ENCODE results near the gene SNAPIN. TPM values are rescaled to one million over a fixed set of nuclear protein-coding genes. Genes with fewer than 3 reads are reported as not detected.

SNAPIN gene
- total RNA-seq, 1 experiment from 2014 or later, result 39.1 TPM

- H3K27ac ChIP-seq (ENCODE audit: low read depth, low read length), result no peak overlapping the region
- H3K79me2 ChIP-seq (ENCODE audit: insufficient read depth, low read length), result peaks cover 8% of the 10 kb centered on the region; the same call in 1 of the 2 replicates
- no peaks in the 10 kb centered on the region for H3K9me3 ChIP-seq (ENCODE audit: control insufficient read depth in 1 of 2, insufficient read depth in 1 of 2, low read depth in 1 of 2, low read length in 2 of 2)
- DNase-seq (ENCODE audit: low read depth, low spot score) (no peak), ATAC-seq (peak; percentile 11)
- BruUV-seq (replicated peaks), result no TSS peak
- peaks cover 17 to 21% of the 10 kb centered on the region in 2 experiments for H3K36me3 ChIP-seq (ENCODE audit: control insufficient read depth in 1 of 2, insufficient read depth in 2 of 2, low read length in 2 of 2)
- POLR2A ChIA-PET, result interaction anchor here (1.1 to 2.8 kb wide), 2 partner anchors 15 to 22 kb away, joined by 4 to 12 read pairs; partner anchors contain the start of genes CHTOP and S100A13
- no peaks in the 10 kb centered on the region for H3K9me2 ChIP-seq (ENCODE audit: insufficient read depth)
- CTCF ChIA-PET, result no interaction called here
- H2AFZ ChIP-seq (ENCODE audit: low read depth, low read length, poor library complexity, severe bottlenecking), result no peak overlapping the region
- H3K4me3 ChIP-seq (replicated peaks in 1 of 2; ENCODE audit: low read depth in 1 of 2, low read length in 2 of 2), result no peak overlapping the region
- RAD21 ChIA-PET (ENCODE audit: low non-redundant PET in 1 of 2, low total read pairs in 2 of 2, uncharacterized antibody in 2 of 2, unreplicated experiment in 2 of 2), result no interaction called here
- no peaks in the 10 kb centered on the region for H4K20me1 ChIP-seq (ENCODE audit: insufficient read depth)
- no peak for TF ChIP-seq REST (IDR thresholded peaks at IDR 0.05; ENCODE audit: low read depth)
- TF ChIP-seq ZNF274 (IDR thresholded peaks at IDR 0.05; ENCODE audit: low read depth, low read length), result no peak
- TF ChIP-seq, protein P1, sequence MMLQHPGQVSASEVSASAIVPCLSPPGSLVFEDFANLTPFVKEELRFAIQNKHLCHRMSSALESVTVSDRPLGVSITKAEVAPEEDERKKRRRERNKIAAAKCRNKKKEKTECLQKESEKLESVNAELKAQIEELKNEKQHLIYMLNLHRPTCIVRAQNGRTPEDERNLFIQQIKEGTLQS (IDR thresholded peaks at IDR 0.05), result no peak
- TF ChIP-seq CEBPB (IDR thresholded peaks at IDR 0.05; ENCODE audit: low read depth), result no peak
- TF ChIP-seq EZH2phosphoT487 (IDR thresholded peaks at IDR 0.05; ENCODE audit: borderline replicate concordance), result no peak
- no peak for TF ChIP-seq RAD21 (IDR thresholded peaks at IDR 0.05; ENCODE audit: low read depth)
- TF ChIP-seq CBX3 (IDR thresholded peaks at IDR 0.05; ENCODE audit: low read depth), result no peak
- no peak for TF ChIP-seq EGR1 (IDR thresholded peaks at IDR 0.05; ENCODE audit: low read depth)
- TF ChIP-seq SRF (IDR thresholded peaks at IDR 0.05; ENCODE audit: low read depth), result no peak
- no peak overlapping the region for H3K9ac ChIP-seq (ENCODE audit: low read length)
- intact Hi-C loops (cut with micrococcal nuclease), result no loop called here
- peaks cover 0 to 10% of the 10 kb centered on the region in 2 experiments; a peak in 2 of 4 replicates for H3K4me1 ChIP-seq (ENCODE audit: control insufficient read depth in 1 of 2, insufficient read depth in 2 of 2, low read length in 2 of 2)
- no peak overlapping the region for H3K4me2 ChIP-seq (ENCODE audit: low read length)
- no peaks in the 10 kb centered on the region for H3K27me3 ChIP-seq (ENCODE audit: insufficient read depth, low read length)
Observed at GRCh38 chr1:153649137-153649862, 9.2 kb upstream of the SNAPIN start.
